Breast epithelium (tissue), 4 donors: ENCODE data around the gene MIEF1. TPM values are rescaled to one million over a fixed set of nuclear protein-coding genes. Genes with fewer than 3 reads are reported as not detected.

Source experiments
- DNase-seq, 2 donors: peaks; one replicate each; pipeline ENCODE4 v3.0.0-alpha.2; 2019; ENCODE audit warnings: low spot score in 2 of 2
- H3K27ac ChIP-seq, 2 donors: fragments of 200-600 bp; sonication (generic) in 1 of 2; one replicate each; pipeline ENCODE4 v1.5.1; 2016 to 2019; ENCODE audit warnings: mild to moderate bottlenecking in 1 of 2
- H3K27me3 ChIP-seq, 2 donors: fragments of 200-600 bp; sonication (generic) in 1 of 2; one replicate each; pipeline versions ENCODE4 v1.5.1 to v1.6.0; 2017 to 2019; ENCODE audit warnings: control low read depth in 1 of 2, mild to moderate bottlenecking in 1 of 2
- H3K36me3 ChIP-seq: fragments of 200-600 bp; one replicate; pipeline ENCODE4 v1.5.1; 2019
- H3K4me1 ChIP-seq, 2 donors: fragments of 200-600 bp; sonication (generic); one replicate each; pipeline ENCODE4 v1.5.1; 2016 to 2019; ENCODE audit warnings: control low read depth in 1 of 2
- H3K4me3 ChIP-seq, 3 donors: fragments of 200-600 bp; sonication (generic); 1 replicate in 2 of 3; 2 replicates in 1 of 3; pipeline ENCODE4 v1.5.1; 2016 to 2019; ENCODE audit warnings: mild to moderate bottlenecking in 3 of 3, moderate library complexity in 2 of 3
- H3K9me3 ChIP-seq, 2 donors: fragments of 200-600 bp; sonication (generic) in 1 of 2; one replicate each; pipeline ENCODE4 v1.5.1; 2016 to 2019; ENCODE audit warnings: control low read depth in 1 of 2
- POLR2A ChIP-seq: fragments of 450-650 bp; IDR thresholded peaks from one replicate; pipeline ENCODE4 v1.6.1; 2016; ENCODE audit warnings: antibody characterized with exemption, mild to moderate bottlenecking, moderate library complexity
- POLR2AphosphoS5 ChIP-seq, 3 donors: sonication (generic); formaldehyde crosslinking; IDR thresholded peaks; one replicate each; pipeline ENCODE4 v1.6.1; 2017; ENCODE audit warnings: antibody characterized with exemption in 3 of 3
- intact Hi-C: fragments of 100-400 bp; cut with DNase I; formaldehyde crosslinking; loops from one replicate; pipeline ENCODE4 v1.15.1; 2023; ENCODE audit warnings: low total_unique reads
- total RNA-seq, 3 donors: library from RNA; depleted of rRNA; stranded (reverse); fragments of >200 nt; gene quantifications; one replicate each; pipeline ENCODE4 v1.1.0, GENCODE V29; 2016
- TF ChIP-seq, protein P1 (sequence below), 3 donors: fragments of 450-650 bp; IDR thresholded peaks; one replicate each; pipeline ENCODE4 v1.5.1; 2016 to 2017; ENCODE audit warnings: antibody characterized with exemption in 3 of 3, mild to moderate bottlenecking in 3 of 3, moderate library complexity in 3 of 3

MIEF1 gene
- total RNA-seq, 3 donors from 2014 or later, result 19.7 to 24.3 (median 22.9) TPM

GRCh38 chr22:39492186-39492585 lies 9.9 kb upstream of the MIEF1 start:
- intact Hi-C loops, result no loop called here
- no peak for DNase-seq
- no peaks in the 10 kb centered on the region for H3K9me3 ChIP-seq
- H3K4me1 ChIP-seq, result no peaks in the 10 kb centered on the region
- no peak overlapping the region for H3K4me3 ChIP-seq
- no peak overlapping the region for H3K27ac ChIP-seq
- H3K36me3 ChIP-seq, result no peaks in the 10 kb centered on the region
- H3K27me3 ChIP-seq, result no peaks in the 10 kb centered on the region
- TF ChIP-seq, protein P1, sequence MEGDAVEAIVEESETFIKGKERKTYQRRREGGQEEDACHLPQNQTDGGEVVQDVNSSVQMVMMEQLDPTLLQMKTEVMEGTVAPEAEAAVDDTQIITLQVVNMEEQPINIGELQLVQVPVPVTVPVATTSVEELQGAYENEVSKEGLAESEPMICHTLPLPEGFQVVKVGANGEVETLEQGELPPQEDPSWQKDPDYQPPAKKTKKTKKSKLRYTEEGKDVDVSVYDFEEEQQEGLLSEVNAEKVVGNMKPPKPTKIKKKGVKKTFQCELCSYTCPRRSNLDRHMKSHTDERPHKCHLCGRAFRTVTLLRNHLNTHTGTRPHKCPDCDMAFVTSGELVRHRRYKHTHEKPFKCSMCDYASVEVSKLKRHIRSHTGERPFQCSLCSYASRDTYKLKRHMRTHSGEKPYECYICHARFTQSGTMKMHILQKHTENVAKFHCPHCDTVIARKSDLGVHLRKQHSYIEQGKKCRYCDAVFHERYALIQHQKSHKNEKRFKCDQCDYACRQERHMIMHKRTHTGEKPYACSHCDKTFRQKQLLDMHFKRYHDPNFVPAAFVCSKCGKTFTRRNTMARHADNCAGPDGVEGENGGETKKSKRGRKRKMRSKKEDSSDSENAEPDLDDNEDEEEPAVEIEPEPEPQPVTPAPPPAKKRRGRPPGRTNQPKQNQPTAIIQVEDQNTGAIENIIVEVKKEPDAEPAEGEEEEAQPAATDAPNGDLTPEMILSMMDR (IDR thresholded peaks at IDR 0.05), result no peak
- TF ChIP-seq POLR2A (no peak), POLR2AphosphoS5 (IDR thresholded peaks at IDR 0.05) (no peak)

- intact Hi-C loops, result no loop called here
Measured at GRCh38 chr22:39493759-39494158, 8.3 kb upstream of the MIEF1 start.

GRCh38 chr22:39494471-39495120 lies 7.5 kb upstream of the MIEF1 start:
- H3K27ac ChIP-seq, result no peak overlapping the region
- H3K27me3 ChIP-seq, result no peaks in the 10 kb centered on the region
- H3K4me3 ChIP-seq, result no peak overlapping the region
- TF ChIP-seq POLR2A, result no peak
- TF ChIP-seq, protein P1 (IDR thresholded peaks at IDR 0.05), result no peak
- TF ChIP-seq POLR2AphosphoS5 (IDR thresholded peaks at IDR 0.05), result no peak
- intact Hi-C loops, result no loop called here
- no peaks in the 10 kb centered on the region for H3K9me3 ChIP-seq
- no peaks in the 10 kb centered on the region for H3K36me3 ChIP-seq
- DNase-seq, result no peak
- H3K4me1 ChIP-seq, result no peaks in the 10 kb centered on the region

More at GRCh38 chr22:39493759-39494158, 8.3 kb upstream of the MIEF1 start:
- DNase-seq, result no peak
- Histone ChIP-seq H3K36me3 (no peaks in the 10 kb centered on the region), H3K27ac (no peak overlapping the region), H3K9me3 (no peaks in the 10 kb centered on the region), H3K4me3 (no peak overlapping the region), H3K4me1 (no peaks in the 10 kb centered on the region), H3K27me3 (no peaks in the 10 kb centered on the region)
- TF ChIP-seq POLR2A (no peak), POLR2AphosphoS5 (IDR thresholded peaks at IDR 0.05) (no peak)
- TF ChIP-seq, protein P1 (IDR thresholded peaks at IDR 0.05), result no peak

- Histone ChIP-seq H3K36me3 (no peaks in the 10 kb centered on the region), H3K4me3 (no peak overlapping the region), H3K27ac (peak overlapping the region in 1 of 2 donors; percentile 61), H3K4me1 (peaks cover 0 to 2% of the 10 kb centered on the region in 2 donors), H3K9me3 (no peaks in the 10 kb centered on the region), H3K27me3 (no peaks in the 10 kb centered on the region)
- TF ChIP-seq, protein P1 (IDR thresholded peaks at IDR 0.05), result peak; percentile 68 to 73 (median 69)
- TF ChIP-seq POLR2A (no peak), POLR2AphosphoS5 (IDR thresholded peaks at IDR 0.05) (no peak)
- intact Hi-C loops, result no loop called here
- peak; percentile 50 to 75 for DNase-seq
Measured at GRCh38 chr22:39496131-39496838, 5.8 kb upstream of the MIEF1 start.

DNA sequence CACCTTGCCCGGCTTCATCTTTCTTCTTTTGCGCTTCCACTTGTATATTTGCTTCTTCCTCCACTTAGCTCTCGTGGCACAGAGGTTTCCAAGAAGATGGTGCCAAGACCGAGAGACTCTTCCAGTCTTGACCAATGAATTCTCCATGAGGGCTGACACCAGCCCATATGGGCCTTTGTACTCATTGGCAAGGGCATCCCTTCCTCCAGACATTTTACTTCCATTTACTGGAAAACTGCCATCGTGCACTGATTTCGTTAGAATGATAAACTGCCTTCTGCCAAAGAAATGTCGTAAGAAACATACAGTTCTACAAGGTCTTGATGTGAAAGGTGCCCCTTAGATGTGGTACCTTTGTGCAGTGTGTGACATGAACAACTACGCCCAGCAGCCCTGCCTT lies 4.7 kb upstream of the MIEF1 start:
- TF ChIP-seq, protein P1 (IDR thresholded peaks at IDR 0.05), result no peak
- TF ChIP-seq POLR2A, result no peak
- TF ChIP-seq POLR2AphosphoS5 (IDR thresholded peaks at IDR 0.05), result no peak
- no peak for DNase-seq
- Histone ChIP-seq H3K4me1 (peaks cover 0 to 6% of the 10 kb centered on the region in 2 donors), H3K36me3 (no peaks in the 10 kb centered on the region), H3K27me3 (no peaks in the 10 kb centered on the region), H3K9me3 (no peaks in the 10 kb centered on the region), H3K4me3 (no peak overlapping the region), H3K27ac (no peak overlapping the region)
- intact Hi-C loops, result no loop called here
